ENCODE data around the gene OR1S2. TPM values are rescaled to one million over a fixed set of nuclear protein-coding genes. Genes with fewer than 3 reads are reported as not detected.

OR1S2 gene
- total RNA-seq, 2 donors from 2014 or later: not detected

DNA sequence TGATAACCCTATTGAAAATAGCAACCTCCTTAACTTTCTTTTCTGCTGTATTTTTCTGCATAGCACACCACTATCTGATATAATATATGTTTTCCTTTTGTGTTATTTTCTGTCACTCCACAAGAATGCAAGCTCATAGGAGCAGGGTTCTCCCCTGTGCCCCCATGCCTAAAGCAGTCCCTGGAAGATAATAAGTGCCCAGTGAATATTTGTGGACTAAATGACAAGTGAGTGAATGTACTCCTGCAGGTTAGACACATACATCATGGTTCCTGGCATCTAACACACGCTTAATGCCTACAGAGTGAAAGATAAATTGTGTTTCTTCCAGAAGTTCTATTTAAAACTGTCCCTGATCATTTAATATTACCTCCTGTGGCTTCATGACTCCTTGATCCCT, 39.0 kb downstream of the OR1S2 start:
- TF ChIP-seq, protein P1, sequence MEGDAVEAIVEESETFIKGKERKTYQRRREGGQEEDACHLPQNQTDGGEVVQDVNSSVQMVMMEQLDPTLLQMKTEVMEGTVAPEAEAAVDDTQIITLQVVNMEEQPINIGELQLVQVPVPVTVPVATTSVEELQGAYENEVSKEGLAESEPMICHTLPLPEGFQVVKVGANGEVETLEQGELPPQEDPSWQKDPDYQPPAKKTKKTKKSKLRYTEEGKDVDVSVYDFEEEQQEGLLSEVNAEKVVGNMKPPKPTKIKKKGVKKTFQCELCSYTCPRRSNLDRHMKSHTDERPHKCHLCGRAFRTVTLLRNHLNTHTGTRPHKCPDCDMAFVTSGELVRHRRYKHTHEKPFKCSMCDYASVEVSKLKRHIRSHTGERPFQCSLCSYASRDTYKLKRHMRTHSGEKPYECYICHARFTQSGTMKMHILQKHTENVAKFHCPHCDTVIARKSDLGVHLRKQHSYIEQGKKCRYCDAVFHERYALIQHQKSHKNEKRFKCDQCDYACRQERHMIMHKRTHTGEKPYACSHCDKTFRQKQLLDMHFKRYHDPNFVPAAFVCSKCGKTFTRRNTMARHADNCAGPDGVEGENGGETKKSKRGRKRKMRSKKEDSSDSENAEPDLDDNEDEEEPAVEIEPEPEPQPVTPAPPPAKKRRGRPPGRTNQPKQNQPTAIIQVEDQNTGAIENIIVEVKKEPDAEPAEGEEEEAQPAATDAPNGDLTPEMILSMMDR (IDR thresholded peaks at IDR 0.05): no peak
- no peaks in the 10 kb centered on the region for H3K4me1 ChIP-seq (ENCODE audit: control insufficient read depth in 1 of 2, low read depth in 2 of 2)

DNA sequence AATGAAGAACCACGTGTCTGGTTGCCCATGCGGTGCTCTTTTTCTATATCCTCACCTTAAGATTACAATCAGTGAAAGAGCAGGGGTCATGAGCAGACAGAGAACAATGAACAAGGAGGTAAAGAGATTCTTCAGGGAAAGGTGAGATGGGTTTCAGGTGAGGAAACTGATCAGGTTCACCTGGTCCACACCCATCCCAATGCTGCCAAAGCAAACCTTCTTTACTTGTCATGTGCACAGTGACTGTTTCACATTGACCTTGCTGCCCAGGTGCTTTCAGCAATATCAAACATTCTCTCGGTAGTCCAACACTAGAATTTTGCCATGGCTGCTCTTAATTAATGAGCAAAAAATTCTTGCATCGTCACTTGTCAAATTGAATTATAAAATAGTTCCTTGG, 39.6 kb downstream of the OR1S2 start:
- Histone ChIP-seq H3K27me3 (replicated peaks; ENCODE audit: insufficient read depth) (no peaks in the 10 kb centered on the region), H3K27ac (no peak overlapping the region), H3K9me3 (no peaks in the 10 kb centered on the region), H3K36me3 (no peaks in the 10 kb centered on the region), H3K4me1 (ENCODE audit: control insufficient read depth in 1 of 2, low read depth in 2 of 2) (no peaks in the 10 kb centered on the region), H3K4me3 (no peak overlapping the region)
- TF ChIP-seq, protein P1 (IDR thresholded peaks at IDR 0.05): no peak
- ATAC-seq (ENCODE audit: insufficient number of reproducible peaks, low FRiP score, low read depth): no peak
- DNase-seq (ENCODE audit: low spot score): no peak

More for the DNA sequence above, 39.0 kb downstream of the OR1S2 start:
- DNase-seq (ENCODE audit: low spot score): no peak
- Histone ChIP-seq H3K36me3 (no peaks in the 10 kb centered on the region), H3K27ac (no peak overlapping the region), H3K4me3 (no peak overlapping the region), H3K9me3 (no peaks in the 10 kb centered on the region), H3K27me3 (replicated peaks; ENCODE audit: insufficient read depth) (no peaks in the 10 kb centered on the region)
- ATAC-seq (ENCODE audit: insufficient number of reproducible peaks, low FRiP score, low read depth): no peak

Other genes with a start within 250 kb of the OR1S2 start
- not detected for gene OR9Q1, start 180.3 kb downstream of the OR1S2 start, total RNA-seq
- gene OR6Q1, start 173.2 kb downstream of the OR1S2 start, total RNA-seq: not detected
- not detected for gene OR9I1, start 78.6 kb downstream of the OR1S2 start, total RNA-seq
- not detected for gene OR9Q2, start 15.1 kb downstream of the OR1S2 start, total RNA-seq
- gene OR1S1, start 8.6 kb upstream of the OR1S2 start, total RNA-seq: not detected
- not detected for gene OR10Q1, start 24.8 kb upstream of the OR1S2 start, total RNA-seq
- gene OR10W1, start 64.1 kb upstream of the OR1S2 start, total RNA-seq: not detected
- not detected for gene OR5B17, start 154.9 kb upstream of the OR1S2 start, total RNA-seq
- not detected for gene OR5B3, start 202.7 kb upstream of the OR1S2 start, total RNA-seq
- gene OR5B2, start 224.0 kb upstream of the OR1S2 start, total RNA-seq: not detected
- not detected for gene OR5B12, start 238.1 kb upstream of the OR1S2 start, total RNA-seq

Data from thoracic aorta (tissue), 2 donors.